Gastroesophageal sphincter (tissue), 3 donors: ENCODE data around the gene BBS12.

Experiments used
- EP300 ChIP-seq: sonication (generic); formaldehyde crosslinking; IDR thresholded peaks from one replicate; pipeline ENCODE4 v1.6.1; 2017; ENCODE audit warnings: antibody characterized with exemption, mild to moderate bottlenecking
- POLR2A ChIP-seq, 2 donors: fragments of 450-650 bp; IDR thresholded peaks; one replicate each; pipeline ENCODE4 v1.6.1; 2017; ENCODE audit warnings: antibody characterized with exemption in 2 of 2, mild to moderate bottlenecking in 2 of 2, moderate library complexity in 1 of 2
- TF ChIP-seq, protein P1 (sequence below), 4 experiments: fragments of 200-600 bp in 2 of 4; fragments of 450-650 bp in 2 of 4; sonication (generic) in 1 of 4; IDR thresholded peaks; one replicate each; pipeline ENCODE4 v1.5.1; 2017 to 2019; ENCODE audit warnings: antibody characterized with exemption in 4 of 4, mild to moderate bottlenecking in 2 of 4, moderate library complexity in 2 of 4

DNA sequence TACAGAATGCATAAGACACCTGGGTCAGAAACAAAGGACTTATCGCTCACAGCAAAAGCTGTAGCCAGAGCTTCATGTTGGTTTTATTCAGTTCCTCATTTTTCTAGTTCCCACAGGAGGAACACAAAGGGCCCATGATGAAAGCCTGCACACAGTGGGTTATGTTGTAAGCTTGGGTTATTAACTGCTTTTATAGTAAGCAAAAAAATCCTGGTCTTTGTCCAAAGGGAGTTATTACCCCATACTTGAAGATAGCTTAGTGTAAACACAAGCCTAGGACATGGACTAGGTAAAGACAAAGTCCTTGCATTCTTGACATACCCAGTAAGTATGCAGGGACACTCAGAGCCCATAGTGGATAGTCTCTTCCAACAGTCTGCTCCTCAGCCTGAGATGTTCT lies 11.7 kb downstream of the BBS12 start:
- TF ChIP-seq POLR2A (IDR thresholded peaks at IDR 0.05) (no peak), EP300 (no peak)
- TF ChIP-seq, protein P1, sequence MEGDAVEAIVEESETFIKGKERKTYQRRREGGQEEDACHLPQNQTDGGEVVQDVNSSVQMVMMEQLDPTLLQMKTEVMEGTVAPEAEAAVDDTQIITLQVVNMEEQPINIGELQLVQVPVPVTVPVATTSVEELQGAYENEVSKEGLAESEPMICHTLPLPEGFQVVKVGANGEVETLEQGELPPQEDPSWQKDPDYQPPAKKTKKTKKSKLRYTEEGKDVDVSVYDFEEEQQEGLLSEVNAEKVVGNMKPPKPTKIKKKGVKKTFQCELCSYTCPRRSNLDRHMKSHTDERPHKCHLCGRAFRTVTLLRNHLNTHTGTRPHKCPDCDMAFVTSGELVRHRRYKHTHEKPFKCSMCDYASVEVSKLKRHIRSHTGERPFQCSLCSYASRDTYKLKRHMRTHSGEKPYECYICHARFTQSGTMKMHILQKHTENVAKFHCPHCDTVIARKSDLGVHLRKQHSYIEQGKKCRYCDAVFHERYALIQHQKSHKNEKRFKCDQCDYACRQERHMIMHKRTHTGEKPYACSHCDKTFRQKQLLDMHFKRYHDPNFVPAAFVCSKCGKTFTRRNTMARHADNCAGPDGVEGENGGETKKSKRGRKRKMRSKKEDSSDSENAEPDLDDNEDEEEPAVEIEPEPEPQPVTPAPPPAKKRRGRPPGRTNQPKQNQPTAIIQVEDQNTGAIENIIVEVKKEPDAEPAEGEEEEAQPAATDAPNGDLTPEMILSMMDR (IDR thresholded peaks at IDR 0.05) = no peak
